HG03457 (cell line): Measurements from ENCODE around the gene ATRN.

ENCODE experiments used
- ATAC-seq: cut with Tn5 transposase; IDR thresholded peaks from one replicate; pipeline ENCODE4 v1.9.1; 2021; ENCODE audit warnings: moderate number of reproducible peaks; ENCODE audit not compliant: unreplicated experiment

Gene ATRN

DNA sequence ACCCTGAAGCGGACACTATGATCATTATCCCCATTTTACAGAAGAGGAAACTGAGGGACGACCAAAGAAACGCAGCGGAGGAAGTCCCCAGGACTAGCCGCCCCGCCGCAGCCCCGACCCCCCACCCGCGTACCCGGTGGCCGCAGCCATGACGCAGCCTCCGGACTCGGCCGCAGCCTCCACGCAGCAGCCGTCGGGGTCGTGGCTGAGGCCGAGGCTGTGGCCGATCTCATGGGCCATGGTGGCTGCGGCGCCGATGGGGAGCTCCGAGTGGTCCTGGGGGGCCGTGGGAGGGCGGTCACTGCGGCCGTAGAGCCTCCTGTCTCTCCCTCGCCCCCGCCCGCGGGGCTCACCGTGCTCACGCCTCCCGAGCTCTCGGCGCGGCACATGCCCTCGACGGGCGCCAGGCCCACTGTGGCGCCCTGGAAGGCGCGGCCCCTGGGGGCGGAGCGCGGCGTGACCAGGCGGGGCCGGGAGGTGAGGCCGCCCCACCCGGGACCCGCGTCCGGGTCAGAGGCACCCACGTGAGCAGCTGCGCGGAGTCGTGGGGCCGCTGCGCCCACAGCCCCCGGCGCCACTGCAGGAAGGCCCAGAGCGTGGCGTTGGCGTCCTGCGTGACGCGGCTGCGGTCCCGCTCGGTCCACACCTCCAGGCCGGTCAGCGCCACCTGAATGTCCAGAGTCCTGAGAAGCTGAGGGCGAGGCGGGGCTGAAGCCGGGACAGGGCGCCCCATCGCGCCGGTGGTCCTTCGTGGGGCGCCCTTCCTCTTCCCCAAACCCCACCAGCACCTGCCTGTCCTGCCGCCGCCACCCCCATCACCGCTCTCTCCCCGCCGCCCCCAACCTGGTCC lies 202.6 kb downstream of the ATRN start:
- ATAC-seq, result no peak

DNA sequence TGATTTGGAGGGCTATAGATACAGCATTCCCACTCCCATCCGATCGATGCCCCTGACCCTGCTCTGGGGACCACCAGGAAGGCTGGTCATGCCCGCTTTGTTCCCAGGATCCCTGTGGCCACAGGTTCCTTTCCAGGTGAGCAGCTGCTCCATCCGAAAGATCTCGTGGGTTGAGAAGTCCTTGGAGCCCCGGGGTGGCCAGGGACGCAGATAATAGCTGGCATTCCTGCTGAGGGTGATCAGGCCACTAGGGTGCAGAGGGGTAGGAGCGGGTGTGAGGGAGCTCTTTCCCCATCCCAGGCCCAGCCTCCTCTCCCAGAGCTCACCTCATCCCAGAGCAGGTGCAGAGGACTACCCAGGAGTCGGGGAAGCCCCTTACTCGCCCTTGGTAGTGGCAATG lies 203.6 kb downstream of the ATRN start:
- ATAC-seq, result no peak

DNA sequence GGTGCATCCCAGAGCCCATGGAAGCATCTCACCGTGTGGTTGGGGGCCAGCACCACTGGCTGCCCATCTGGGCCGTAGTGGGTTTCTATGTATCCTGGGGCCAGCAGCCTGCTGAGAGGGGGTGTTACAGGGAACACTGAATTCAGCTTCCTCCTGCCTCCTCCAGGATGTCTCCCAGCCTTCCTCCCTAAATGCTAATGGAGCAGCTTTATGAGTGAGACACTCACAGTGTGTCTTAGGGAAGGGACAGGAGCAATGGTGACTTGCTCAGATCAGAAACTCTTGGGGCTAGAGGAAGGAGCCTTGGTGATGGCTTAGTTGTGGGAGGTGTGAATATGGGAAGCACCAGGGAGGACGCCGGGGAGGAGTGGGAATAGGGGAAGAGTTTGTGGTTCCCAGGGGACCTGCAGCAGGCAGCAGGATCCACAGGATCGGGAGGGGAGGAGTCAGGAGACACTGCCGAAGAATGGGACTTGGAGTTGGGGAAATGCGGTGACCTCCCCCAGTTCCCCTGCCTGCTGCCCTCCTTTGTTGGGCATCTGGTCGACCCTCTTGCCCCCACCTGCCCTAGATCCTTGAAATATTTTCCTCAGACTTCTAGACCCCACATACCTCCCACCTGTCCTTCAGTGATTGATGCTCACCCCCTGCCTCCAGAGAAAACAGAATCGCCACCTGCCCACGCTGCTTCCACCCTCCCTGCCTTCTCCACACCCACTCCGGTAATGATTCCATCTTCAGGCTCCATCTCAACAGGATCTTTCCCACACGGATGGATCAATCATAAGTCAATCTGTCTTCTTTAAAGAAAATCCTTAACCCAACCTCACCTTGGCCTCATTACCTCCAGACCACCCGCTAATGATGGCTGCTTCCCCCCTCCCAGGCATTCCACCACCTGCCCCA lies 204.4 kb downstream of the ATRN start:
- no peak for ATAC-seq

DNA sequence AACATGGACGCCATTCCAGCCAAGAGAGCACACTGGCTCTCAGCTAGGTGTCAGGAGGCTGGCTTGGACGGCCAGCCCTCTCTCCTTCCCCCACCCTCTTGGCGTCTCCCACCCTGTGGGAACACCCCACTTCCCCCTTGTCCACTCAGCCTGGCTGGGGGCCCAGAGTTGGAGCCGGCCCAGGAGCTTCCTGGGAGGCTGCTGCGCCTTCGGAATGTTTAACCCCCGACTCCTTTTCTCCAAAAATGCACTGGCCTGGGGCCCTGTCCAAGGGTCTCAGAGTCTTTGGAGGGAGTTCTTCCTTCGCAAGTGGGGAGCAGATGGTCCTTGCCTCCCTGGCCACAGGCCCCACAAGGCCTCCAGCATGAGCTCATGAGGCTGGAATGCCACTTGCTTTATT lies 206.9 kb downstream of the ATRN start:
- no peak for ATAC-seq

DNA sequence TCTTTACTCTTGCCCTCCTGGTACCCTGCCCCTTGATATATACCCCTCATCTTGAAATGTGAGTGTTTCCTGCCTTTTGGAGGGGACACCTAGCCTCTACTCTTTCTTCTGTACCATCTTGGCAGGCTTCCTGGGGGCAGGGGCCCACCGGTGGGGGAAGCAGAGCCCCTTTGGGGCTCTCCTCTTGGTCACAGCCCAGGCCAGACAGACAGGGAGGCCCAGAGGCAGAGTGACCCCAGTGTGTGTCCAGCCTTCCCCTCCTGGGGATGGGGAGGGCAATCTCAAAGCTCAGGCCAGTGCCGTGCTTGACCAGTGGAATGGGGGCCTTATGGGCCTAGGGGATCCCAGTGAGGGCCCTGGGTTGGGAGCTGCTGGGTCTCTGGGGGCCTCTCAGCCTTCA lies 207.4 kb downstream of the ATRN start:
- no peak for ATAC-seq

DNA sequence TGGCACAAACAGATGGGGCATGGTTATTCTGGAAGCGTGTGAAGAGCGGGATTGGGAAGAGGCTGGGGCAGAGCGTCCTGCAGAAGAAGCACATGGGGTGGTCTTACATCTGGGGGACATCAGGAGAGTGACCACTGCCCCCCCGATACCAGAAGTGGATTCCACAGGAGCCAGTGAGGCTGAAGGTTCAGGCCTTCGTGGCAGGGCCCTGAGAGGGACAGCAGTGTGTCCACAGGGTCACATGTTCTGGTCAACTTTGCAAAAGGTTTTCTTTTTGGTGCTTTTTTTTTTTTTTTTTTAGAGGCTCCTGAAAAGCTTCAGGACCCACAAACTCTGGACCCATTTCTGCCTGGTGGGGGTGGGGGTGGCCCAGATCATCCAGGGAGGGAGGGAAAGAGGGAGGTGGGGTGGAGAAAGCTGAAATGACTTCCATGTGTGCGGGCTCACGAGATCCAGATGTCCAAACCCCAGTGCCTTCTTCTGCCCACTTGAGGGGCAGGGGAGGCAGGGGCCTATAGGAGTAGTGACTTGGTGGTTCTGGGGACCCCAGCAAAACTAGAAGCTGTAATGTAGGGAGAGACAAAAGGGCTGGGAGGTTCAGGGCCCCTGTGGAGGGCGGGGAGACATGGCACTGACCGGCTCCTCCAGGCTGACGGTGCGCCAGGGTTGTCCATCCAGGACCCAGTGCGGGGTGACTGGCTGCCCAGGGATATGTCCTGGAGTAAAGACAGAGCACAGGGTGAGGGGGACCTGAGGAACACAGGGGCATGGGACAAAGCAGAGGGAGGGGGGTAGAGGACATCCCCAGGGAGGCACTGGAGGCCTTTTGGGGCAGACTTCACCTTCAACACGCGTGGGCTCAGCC lies 208.3 kb downstream of the ATRN start:
- no peak for ATAC-seq

DNA sequence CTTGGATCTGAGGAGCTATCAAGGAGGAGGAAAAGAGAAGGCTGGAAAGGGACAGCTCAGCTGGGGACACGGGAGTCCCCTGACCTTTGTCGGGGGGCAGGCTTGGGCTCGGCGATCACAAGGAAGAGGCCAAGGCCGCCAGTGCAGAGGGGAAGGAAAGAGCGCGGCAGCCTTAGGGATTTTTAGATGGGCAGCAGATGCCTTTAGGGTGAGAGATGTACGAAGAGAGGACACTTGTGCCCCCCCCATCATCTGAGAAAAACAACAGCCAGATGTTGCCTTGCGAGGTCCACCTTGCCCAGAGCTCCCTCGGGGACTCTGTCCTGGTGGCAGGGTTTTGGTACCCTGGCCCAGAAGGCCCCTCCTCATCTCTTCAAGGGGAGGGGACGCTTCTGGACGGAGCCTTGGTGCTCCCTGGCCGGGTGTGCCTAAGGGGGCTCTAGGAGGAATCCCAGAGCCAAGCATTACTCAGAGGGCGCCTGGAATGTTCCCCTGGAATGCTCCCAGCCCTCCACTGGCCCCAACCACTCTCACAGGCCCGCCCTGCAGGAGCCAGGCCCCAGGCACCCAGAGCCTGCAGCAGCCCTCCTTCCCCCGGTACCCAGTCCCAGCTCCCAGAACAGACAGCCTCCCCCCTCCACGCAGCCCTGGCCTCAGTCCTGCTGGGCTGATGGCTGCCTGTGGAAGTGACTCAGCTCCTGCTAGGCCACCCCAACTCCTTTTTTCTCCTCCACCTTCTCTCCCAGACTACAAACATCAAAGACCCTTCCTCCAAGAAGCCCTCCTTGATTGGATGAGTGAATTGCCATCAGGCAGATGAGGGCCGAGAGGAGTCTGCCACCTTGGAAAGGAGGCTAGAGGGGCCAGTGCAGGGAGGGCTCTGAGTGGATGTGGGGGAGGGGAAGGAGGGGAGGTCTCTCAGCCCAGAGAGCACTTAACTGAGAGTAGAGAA lies 209.2 kb downstream of the ATRN start:
- ATAC-seq, result no peak

DNA sequence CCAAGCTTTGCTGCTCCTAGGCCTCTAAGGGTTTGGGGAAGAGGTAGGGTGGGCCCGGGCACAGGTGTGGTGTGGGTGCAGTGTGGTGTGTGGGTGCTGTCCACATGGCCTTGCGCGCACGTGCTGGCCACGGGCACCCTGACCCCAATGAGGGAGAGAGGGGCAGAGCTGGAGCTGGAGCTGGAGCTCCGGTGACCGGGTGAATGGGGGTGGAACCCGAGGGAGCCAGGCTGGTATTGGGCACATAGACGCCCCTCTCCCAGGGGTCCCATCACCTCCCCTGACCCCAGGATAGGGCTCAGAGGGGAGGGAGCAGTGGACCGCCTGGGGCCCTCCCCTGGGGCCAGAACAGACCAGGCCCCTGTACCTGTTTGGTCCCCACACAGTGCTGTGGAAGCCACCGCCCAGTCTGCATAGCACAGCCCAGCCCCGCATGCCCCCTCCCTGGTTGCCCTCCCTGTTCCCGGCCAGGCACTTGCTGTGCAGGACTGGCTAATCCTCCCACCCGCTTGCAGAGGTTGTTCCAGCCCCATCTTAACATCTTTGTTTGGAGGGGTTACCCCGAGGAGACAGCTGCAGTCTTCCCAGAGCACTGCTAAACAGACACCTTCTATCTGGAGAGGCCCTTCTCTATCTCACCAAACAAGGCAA lies 210.0 kb downstream of the ATRN start:
- ATAC-seq, result no peak

DNA sequence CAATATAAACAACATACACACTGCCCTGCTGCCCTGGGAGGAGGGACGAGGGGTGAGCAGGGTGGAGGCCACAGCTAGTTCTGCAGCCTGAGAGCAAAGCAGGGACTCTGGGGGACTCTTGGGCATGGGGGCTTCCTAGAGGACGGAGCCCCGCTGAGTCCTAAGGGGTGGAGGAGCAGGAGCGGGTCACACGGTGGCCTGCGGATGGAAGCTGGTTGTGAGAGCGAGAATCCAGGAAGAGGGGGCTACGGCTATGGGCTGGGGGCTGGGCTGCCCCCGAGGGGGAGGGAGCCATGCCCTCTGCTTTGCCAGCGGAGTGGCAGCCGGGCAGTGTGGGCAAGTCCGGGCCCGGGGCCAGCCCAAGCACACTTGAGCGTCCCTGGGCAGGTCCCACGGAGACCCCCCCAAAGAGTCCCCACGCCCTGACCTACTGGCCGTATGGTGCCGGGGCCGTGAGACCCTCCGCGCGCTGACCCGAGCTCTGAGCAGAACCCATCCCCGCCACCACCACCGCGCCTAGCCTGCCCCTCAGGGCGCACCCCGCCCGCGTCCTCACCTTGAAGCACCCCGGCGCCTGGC lies 210.6 kb downstream of the ATRN start:
- no peak for ATAC-seq

DNA sequence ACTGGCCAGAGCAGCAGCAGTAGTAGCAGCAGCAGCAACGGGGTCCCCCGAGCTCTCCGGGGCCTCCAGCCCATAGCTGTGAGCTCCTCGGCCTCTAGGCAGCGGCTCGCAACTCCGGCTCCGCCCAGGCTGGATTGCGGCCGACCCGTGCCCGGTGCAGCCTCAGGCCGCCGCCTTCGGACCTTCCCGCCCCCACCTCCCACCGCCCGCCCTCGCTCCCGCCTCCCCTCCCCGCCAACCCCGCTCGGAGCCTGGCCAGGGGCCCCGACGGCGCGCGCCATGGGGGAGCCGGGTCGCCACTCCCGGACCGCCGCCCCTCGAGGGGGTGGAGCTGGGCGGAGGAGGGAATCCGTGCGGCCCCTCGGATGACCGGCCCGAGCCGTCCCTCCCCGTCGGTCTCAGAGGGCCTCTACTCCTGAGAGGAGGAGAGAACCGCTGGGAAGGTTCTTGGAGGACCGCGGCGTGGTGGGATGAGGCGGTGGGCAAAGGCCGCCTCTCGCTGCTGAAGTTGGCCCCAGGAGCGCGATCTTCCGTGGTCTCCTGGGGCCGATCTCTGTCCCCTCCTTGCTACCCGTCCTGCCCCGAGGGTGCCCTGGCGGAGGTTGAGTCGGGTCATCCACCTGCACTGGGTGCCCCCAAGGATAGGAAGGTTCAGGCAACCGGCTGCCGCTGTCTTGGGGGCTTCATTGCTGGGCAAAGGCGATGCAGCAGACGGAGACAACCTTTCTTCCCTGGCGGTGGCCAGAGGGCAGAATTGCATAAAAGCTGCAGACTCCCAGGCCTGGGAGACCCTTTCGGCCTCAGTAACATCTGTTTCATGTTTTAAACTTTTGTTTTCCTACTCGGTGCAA lies 211.3 kb downstream of the ATRN start, which contains the start of gene ADAM33:
TSS of gene ADAM33 (minus strand) at position 80 of the 851 bp plus-strand sequence. CDS start at position 74, 6 bp downstream.
- ATAC-seq, result no peak

DNA sequence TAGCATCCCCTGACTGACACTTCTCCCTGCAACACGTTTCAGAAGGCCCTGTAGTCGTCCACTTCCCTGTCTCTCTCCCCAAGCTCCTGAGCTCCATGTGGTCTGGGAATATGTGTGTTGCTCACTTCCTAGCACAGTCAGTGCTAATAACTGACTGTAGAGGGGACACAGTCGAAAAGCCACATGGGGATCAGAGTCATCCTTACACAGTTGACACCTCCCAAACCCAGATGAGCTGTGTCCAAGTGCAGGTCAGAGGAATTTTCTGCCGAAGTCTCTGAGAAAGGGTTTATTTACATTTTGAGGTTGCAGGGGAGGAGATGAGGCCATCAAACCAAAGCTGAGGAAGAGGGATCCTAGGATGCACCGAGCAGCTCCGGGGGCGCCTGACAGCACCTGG lies 214.5 kb downstream of the ATRN start:
- ATAC-seq, result no peak

DNA sequence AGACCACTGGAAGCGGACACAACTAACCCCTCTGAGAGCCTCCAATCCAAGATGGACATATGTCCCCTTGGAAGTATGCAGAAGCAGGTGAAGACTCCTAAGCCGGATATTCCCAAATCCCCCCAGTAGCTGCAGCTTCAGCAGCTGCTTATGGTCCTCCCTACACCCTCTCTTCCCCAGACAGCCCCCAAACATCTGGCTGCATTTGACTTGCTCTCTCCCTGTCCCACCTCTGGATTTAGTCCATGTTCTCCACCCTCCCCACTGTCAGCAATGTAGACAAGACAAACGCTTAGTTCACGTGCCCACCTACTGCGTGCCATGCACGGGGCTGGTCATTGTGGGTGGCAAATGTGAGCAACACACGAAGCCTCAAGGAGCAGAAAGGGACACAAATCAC lies 215.6 kb downstream of the ATRN start:
- ATAC-seq, result no peak

DNA sequence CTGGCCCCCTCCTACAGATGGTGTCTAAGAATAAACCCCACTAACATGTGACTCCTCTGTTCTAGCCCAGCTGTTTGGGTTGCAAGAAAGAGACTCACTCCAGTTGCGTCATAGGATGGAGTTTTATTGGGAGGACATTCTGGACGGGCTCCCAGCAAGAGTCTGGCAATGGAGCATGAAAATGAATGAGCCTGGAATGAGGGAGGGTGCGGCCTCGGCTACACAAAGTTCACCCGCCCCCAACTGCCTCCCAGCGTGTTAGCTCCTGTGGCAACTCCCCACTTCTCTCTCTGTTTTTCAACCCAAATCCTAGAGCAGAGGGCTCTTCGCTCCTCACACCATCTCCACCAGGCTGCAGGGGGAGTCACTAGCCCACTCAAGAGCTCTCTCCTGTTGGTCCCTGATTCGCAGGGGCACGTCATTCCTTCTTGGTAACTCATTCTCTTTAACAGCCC lies 216.1 kb downstream of the ATRN start:
- no peak for ATAC-seq

DNA sequence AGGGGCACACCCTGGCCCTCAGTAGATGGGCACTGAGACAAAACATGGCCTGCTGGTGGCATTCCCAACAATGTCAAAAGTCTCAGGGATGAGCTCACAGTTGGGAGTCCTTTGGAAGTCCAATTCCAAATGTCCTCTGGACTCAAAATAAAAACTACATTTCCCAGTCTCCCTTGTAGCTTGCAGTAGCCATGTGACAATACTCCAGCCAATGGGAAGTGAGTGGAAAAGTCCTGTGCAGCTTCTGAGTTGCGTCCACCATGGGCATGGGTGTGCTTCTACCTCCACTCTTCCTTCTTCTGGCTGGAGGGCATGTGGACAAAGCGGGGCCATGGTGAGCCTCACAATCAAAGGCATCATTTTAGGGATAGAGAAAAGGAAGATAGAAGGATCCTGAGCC lies 216.8 kb downstream of the ATRN start:
- no peak for ATAC-seq

DNA sequence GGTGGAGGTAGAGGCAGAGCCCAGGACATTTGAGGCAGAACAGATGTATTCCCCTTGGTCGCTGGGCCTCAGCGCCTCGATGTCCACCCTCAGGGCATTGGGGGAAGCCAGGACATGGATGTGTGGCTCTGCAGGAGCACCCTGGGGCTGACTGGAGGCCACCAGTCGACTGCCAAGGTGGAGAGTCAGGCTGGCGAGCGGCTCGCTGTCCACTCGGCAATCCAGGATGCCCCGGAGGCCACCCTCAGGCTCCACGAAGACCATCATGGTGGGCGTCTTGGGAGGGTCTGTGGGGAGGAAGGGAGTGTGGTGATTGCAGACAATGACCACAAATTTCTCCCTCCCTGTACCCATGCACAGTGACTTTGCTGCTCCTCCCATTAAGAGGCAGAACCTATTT lies 219.2 kb downstream of the ATRN start:
- ATAC-seq, result no peak

DNA sequence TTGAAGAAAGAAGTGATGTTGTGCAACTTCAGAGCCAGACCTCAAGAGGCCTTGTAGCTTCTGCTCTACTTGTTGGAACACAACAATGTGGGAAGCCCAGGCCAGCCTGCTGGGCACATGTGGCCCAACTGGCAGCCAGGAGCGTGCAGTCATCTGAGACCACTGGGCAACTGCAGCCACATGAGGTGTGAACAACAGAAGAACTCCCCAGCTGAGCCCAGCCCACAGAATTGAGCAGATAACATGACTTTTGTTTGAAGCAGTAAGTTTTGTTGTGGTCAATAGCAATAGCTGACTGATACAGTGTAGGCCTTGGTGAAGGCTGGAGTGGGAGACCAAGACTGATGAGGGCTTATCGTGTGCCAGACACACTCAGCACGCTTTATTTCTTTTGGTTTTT lies 219.6 kb downstream of the ATRN start:
- ATAC-seq, result no peak

DNA sequence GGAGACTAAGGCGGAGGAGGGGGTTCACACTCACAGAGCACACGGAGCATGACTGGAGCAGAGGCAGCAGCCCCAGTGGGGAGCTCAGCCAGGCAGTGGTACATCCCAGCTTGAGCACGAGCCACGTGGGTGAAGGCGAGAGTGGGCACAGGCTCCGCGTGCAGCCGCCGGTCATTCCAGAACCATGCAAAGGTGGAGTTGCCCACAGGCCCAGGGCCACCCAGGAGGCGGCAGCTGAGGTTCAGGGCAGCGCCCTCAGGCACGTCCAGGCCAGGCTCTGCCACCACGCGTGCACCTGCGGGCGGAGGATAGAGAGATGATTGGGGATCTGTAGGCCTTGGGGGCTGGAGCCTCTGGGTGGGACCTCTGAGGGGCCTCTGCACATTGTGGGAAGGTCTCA lies 220.5 kb downstream of the ATRN start:
- ATAC-seq, result no peak

DNA sequence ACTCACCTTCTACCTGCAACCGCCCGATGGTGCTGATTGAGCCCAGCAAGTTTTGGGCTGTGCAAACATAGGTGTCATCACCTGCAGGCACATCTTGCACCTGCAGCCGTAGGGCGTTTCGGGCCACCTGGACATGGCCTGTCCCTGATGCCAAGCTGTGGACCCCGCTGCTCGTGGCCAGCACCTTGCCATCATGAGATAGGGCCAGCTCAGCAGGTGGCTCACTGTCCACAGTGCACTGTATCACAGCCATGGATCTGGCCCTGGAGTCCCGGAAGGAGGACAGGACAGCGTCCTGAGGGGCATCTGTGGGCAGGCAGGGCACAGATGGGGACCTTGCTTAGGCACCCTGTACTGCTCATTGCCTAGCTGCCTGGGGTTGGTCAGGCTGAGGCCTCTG lies 221.1 kb downstream of the ATRN start:
- no peak for ATAC-seq
